Hepatocyte (in vitro differentiated cells): ENCODE data around the gene SLC9B1.

Experiments used
- CTCF ChIP-seq: fragments of 200-600 bp; sonication (generic); IDR thresholded peaks from 2 replicates; pipeline ENCODE4 v1.5.1; 2016; ENCODE audit warnings: antibody characterized with exemption, mild to moderate bottlenecking; ENCODE audit not compliant: poor library complexity
- EZH2 ChIP-seq: fragments of 200-600 bp; sonication (generic); IDR thresholded peaks from 2 replicates; pipeline ENCODE4 v1.6.1; 2016; ENCODE audit warnings: antibody characterized with exemption, mild to moderate bottlenecking, borderline replicate concordance

- TF ChIP-seq CTCF (no peak), EZH2 (no peak)
Measured at GRCh38 chr4:102988429-102989020, 31.0 kb downstream of the SLC9B1 start.
